ENCODE data around the gene XAGE1B. TPM values are rescaled to one million over a fixed set of nuclear protein-coding genes. Genes with fewer than 3 reads are reported as not detected.
"Not testable (repeated sequence)": the region's sequence is repeated elsewhere in the genome, so short reads cannot be mapped to it uniquely, and the experiment has no call there.

XAGE1B gene
- total RNA-seq, 1 experiment from 2014 or later = not detected

GRCh38 chrX:52542311-52542710 is 25.4 kb upstream of the XAGE1B start:
- Histone ChIP-seq H4K91ac (ENCODE audit: insufficient read length, low read depth, low read length) (no peak overlapping the region), H3K9ac (ENCODE audit: extremely low read depth, insufficient read length, low read length) (no peak overlapping the region), H3K23me2 (ENCODE audit: insufficient read length, low read depth, low read length, poor library complexity, severe bottlenecking) (no peaks in the 10 kb centered on the region), H2BK5ac (ENCODE audit: insufficient read length, low read length) (no peak overlapping the region), H3K4me2 (ENCODE audit: insufficient read depth, insufficient read length, low read length) (no peak overlapping the region), H3K79me1 (ENCODE audit: insufficient read depth, low read depth, low read length, poor library complexity, severe bottlenecking) (no peaks in the 10 kb centered on the region), H3K4me1 (ENCODE audit: insufficient read depth, low read length) (no peaks in the 10 kb centered on the region), H2BK12ac (ENCODE audit: insufficient read length, low read depth, low read length) (no peak overlapping the region), H2AFZ (ENCODE audit: low read length) (no peak overlapping the region), H2AK5ac (ENCODE audit: insufficient read length, low read length) (no peak overlapping the region), H3T11ph (ENCODE audit: low read length) (no peak overlapping the region), H3K27ac (ENCODE audit: insufficient read length, low read depth, low read length) (no peak overlapping the region), H3K56ac (ENCODE audit: insufficient read length, low read depth, low read length) (no peak overlapping the region), H3K9me3 (ENCODE audit: control insufficient read depth, low read depth, low read length) (peaks cover 26% of the 10 kb centered on the region), H3K14ac (ENCODE audit: insufficient read depth, low read length) (no peak overlapping the region), H4K5ac (ENCODE audit: insufficient read length, low read depth, low read length) (no peak overlapping the region), H3K23ac (ENCODE audit: insufficient read length, low read depth, low read length) (no peak overlapping the region), H3K79me2 (ENCODE audit: insufficient read depth, low read length) (no peaks in the 10 kb centered on the region), H2BK120ac (ENCODE audit: low read depth, low read length, poor library complexity, severe bottlenecking) (no peak overlapping the region), H4K8ac (replicated peaks; ENCODE audit: insufficient read length, low read depth, low read length) (no peak overlapping the region), H2BK20ac (ENCODE audit: low read depth, low read length, poor library complexity, severe bottlenecking) (no peak overlapping the region), H4K20me1 (ENCODE audit: control insufficient read depth, insufficient read depth, insufficient read length) (no peaks in the 10 kb centered on the region), H3K4ac (ENCODE audit: low read depth, low read length) (no peak overlapping the region), H3K27me3 (ENCODE audit: insufficient read depth, low read length) (no peaks in the 10 kb centered on the region), H2BK15ac (ENCODE audit: low read depth, low read length) (no peak overlapping the region), H3K18ac (ENCODE audit: insufficient read length, low read depth, low read length) (no peak overlapping the region)
- Mint-ChIP-seq H3K4me3 (no peak overlapping the region), H3K4me1 (peaks cover 3 to 6% of the 10 kb centered on the region in 2 experiments), H3K27me3 (ENCODE audit: low read depth) (peaks cover 3% of the 10 kb centered on the region; the same call in 1 of the 2 replicates), H3K9me3 (peaks cover 52 to 54% of the 10 kb centered on the region in 2 experiments), H3K27ac (no peak overlapping the region), H3K36me3 (ENCODE audit: insufficient read depth in 1 of 3, low read depth in 3 of 3) (peaks cover 0 to 1% (median 0%) of the 10 kb centered on the region in 3 experiments; a peak in 2 of 7 replicates)
- WGBS (ENCODE audit: extremely low coverage, insufficient read length, low lambda C conversion rate) = no CpG with 5 or more reads among the region's 6 CpGs
- no peak for TF ChIP-seq CTCF (conservative IDR thresholded peaks at IDR 0.05)
- no peak for DNase-seq

- not testable (repeated sequence) for H2BK5ac ChIP-seq (ENCODE audit: insufficient read length, low read length); H4K20me1 ChIP-seq (ENCODE audit: control insufficient read depth, insufficient read depth, insufficient read length); H3K79me2 ChIP-seq (ENCODE audit: insufficient read depth, low read length); H3K4ac ChIP-seq (ENCODE audit: low read depth, low read length); H3T11ph ChIP-seq (ENCODE audit: low read length); H2AK5ac ChIP-seq (ENCODE audit: insufficient read length, low read length); H3K14ac ChIP-seq (ENCODE audit: insufficient read depth, low read length); H3K27ac ChIP-seq (ENCODE audit: insufficient read length, low read depth, low read length); H2BK120ac ChIP-seq (ENCODE audit: low read depth, low read length, poor library complexity, severe bottlenecking); H3K9ac ChIP-seq (ENCODE audit: extremely low read depth, insufficient read length, low read length); DNase-seq; H3K56ac ChIP-seq (ENCODE audit: insufficient read length, low read depth, low read length); H2BK15ac ChIP-seq (ENCODE audit: low read depth, low read length); H4K8ac ChIP-seq (replicated peaks; ENCODE audit: insufficient read length, low read depth, low read length); H3K27me3 ChIP-seq (ENCODE audit: insufficient read depth, low read length); H3K23me2 ChIP-seq (ENCODE audit: insufficient read length, low read depth, low read length, poor library complexity, severe bottlenecking); H3K4me1 Mint-ChIP-seq; H3K4me3 Mint-ChIP-seq; H3K18ac ChIP-seq (ENCODE audit: insufficient read length, low read depth, low read length); H3K23ac ChIP-seq (ENCODE audit: insufficient read length, low read depth, low read length); H4K91ac ChIP-seq (ENCODE audit: insufficient read length, low read depth, low read length); H3K36me3 Mint-ChIP-seq (ENCODE audit: insufficient read depth in 1 of 3, low read depth in 3 of 3); H2BK20ac ChIP-seq (ENCODE audit: low read depth, low read length, poor library complexity, severe bottlenecking); H3K27ac Mint-ChIP-seq; H3K79me1 ChIP-seq (ENCODE audit: insufficient read depth, low read depth, low read length, poor library complexity, severe bottlenecking); H2AFZ ChIP-seq (ENCODE audit: low read length); H4K5ac ChIP-seq (ENCODE audit: insufficient read length, low read depth, low read length); H3K4me1 ChIP-seq (ENCODE audit: insufficient read depth, low read length); H3K4me2 ChIP-seq (ENCODE audit: insufficient read depth, insufficient read length, low read length); H2BK12ac ChIP-seq (ENCODE audit: insufficient read length, low read depth, low read length); H3K27me3 Mint-ChIP-seq (ENCODE audit: low read depth)
- peaks cover 48 to 49% of the 10 kb centered on the region in 2 experiments for H3K9me3 Mint-ChIP-seq
- WGBS (ENCODE audit: extremely low coverage, insufficient read length, low lambda C conversion rate) = no CpG with 5 or more reads among the region's 4 CpGs
- peaks cover 26% of the 10 kb centered on the region for H3K9me3 ChIP-seq (ENCODE audit: control insufficient read depth, low read depth, low read length)
These were observed 24.2 kb upstream of the XAGE1B start for GRCh38 chrX:52541051-52541450.
